Stimulated activated CD8-positive, alpha-beta memory T cell treated with anti-CD3 and anti-CD28 coated beads, Interleukin-7, amount 100 ng/mL, for 4 hours (primary cell): Measurements from ENCODE around the gene WDR27.
"Not testable (repeated sequence)": the region's sequence is repeated elsewhere in the genome, so short reads cannot be mapped to it uniquely, and the experiment has no call there.

Experiments
- DNase-seq, 2 donors: peaks; one replicate each; pipeline ENCODE4 v3.0.0-alpha.2; 2020; ENCODE audit warnings: low read depth in 2 of 2

The WDR27 gene

GRCh38 chr6:169661391-169661756 is 40.5 kb downstream of the WDR27 start:
- no peak for DNase-seq

- DNase-seq, result no peak
These were observed 41.0 kb downstream of the WDR27 start for GRCh38 chr6:169660751-169661390.

GRCh38 chr6:169659820-169660610 is 41.8 kb downstream of the WDR27 start:
- no peak for DNase-seq

GRCh38 chr6:169657284-169657610 is 44.6 kb downstream of the WDR27 start:
- DNase-seq, result no peak

- DNase-seq, result no peak
These were observed 45.1 kb downstream of the WDR27 start for GRCh38 chr6:169656546-169657283.

- peak; percentile 40 to 61 for DNase-seq
These were observed 47.0 kb downstream of the WDR27 start for GRCh38 chr6:169654598-169655391.

DNA sequence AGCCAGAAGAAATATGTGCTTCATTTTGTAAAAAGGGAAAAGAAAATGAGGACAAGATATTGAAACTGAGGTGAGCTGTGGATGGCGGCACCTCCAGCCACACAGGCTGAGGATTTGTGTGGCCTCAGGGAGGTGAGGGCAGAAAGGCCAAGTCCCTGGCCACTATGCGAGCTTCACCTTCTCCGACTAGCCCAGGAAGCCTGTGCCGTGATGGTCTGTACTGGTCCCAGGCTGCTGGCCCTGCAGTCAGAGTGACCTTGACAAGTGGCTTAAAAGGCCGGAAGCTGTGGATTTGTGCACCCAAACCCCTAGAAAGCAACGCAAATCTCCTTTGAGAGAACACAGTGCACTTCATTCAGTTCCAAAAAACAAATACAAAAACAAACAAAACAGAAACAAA is 48.1 kb downstream of the WDR27 start:
- no peak for DNase-seq

DNA sequence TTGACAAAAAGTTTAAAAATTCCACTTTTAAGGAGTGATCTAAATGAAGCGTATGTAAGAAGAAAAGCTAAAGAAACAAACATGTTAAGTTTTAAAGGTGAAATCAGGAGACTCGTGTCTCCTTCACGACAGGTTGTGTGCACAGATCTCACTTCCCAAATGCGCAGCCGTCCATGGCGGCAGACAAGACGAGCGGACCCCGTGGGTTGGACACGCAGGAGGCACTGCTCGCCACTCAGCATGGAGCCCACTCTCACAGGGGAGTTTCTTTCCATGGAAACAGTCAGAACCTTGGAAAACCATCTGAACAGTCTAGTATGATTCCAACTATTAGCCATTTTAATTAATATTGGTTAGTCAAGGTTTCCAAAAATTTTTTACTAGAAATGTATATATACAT is 48.9 kb downstream of the WDR27 start:
- no peak for DNase-seq

- DNase-seq, result no peak
These were observed 50.3 kb downstream of the WDR27 start for GRCh38 chr6:169651498-169651897.

- DNase-seq, result no peak
These were observed 50.9 kb downstream of the WDR27 start for GRCh38 chr6:169650959-169651292.

- DNase-seq, result no peak
These were observed 51.4 kb downstream of the WDR27 start for GRCh38 chr6:169650241-169650958.

DNA sequence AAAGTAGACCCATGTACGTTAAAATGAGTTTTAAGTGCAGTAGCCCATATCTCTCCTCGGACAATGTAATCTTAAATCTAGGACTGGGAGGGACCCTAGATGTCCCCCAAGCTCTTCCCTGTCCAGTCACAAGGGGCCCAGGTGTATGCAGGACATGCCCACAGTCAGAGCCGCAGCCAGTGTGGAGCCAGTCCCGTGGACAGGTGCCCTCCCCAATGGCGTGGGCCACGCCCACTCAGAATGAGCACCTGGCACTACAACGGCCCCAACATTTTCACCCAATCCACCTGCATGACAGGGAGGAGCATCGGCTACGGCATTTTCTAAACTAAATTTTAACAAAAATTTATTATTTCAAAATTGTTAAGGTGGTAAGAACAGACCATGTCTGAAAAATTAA is 53.2 kb downstream of the WDR27 start:
- DNase-seq, result no peak

- DNase-seq, result no peak
These were observed 53.7 kb downstream of the WDR27 start for GRCh38 chr6:169648092-169648491.

- no peak for DNase-seq
These were observed 54.2 kb downstream of the WDR27 start for GRCh38 chr6:169647637-169648036.

DNA sequence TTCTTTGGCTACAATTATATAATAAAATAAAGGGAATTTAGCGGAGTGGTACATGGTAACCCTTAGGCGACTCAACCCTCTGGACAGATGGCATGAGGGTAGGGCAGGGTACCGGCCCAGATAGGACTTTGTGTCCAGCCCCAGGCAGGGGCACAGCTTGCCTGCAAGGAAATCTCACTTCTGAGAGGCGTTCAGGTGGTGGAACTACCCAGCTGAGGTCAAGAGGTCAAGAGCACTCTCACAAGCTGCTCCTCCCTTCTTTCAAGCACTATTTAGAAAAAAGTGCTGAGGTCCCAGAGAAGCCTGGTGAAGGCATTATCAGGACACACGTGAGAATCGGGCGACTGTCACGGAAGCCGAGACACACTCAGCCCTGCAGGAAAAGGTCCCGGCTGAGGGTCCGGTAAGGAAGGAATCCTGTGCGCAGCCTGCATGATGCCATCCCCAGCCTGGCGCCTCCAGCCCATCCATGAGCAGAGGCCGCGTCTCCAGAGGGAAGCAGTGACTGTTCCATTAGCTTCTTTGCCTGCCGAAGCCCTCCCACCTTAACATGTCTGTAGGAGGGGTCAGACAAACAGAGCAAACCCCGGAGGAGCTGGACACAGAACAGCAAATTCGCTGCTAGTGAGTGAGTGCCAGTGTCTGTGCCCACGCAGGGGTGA is 54.8 kb downstream of the WDR27 start:
- DNase-seq, result no peak

DNA sequence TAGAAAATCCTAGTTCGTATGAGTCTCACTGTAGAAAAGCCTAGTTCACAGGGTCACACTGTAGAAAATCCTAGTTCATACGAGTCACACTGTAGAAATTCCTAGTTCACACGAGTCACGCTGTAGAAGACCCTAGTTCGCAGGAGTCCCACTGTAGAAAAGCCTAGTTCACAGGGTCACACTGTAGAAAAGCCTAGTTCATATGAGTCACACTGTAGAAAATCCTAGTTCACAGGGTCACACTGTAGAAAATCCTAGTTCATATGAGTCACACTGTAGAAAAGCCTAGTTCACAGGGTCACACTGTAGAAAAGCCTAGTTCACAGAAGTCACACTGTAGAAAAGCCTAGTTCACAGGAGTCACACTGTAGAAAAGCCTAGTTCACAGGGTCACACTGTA is 56.4 kb downstream of the WDR27 start:
- not testable (repeated sequence) for DNase-seq

DNA sequence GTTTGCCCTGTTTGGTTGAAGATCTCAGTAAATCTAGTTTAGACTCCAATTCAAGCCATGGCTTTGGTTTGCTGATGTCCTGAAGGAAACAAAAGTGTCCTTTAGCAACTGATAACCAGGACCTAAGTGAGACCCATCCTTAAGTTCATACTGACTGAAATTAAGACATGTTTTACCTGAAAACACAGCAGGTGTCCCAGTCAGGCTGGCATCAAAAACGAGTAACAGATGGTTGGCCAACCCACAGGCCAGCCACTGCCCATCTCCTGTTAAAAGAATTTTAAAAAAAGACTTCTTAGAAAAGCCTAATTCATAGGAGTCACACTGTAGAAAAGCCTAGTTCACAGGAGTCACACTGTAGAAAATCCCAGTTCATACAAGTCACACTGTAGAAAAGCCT is 58.3 kb downstream of the WDR27 start:
- no peak for DNase-seq

DNA sequence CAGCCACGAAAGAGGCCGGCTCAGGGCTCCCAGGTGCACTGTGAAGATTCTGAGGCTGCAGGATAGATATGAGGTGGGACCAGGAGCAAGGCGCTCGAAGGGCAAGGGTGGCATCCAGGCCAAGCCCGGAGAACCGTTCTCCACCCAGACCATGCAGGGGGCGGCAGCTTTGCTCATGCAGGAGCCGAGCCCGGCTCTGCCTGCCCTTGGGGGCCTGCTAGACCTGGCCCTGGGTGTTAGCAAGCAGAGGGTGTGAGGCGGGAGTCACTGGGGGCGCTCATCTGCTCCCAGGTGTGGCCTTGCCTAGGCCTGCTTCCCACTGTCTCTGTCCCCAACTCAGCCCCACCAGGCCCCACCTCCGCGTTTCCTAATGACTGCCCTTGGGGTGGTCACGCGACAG is 59.4 kb downstream of the WDR27 start:
- no peak for DNase-seq

GRCh38 chr6:169641461-169642085 is 60.3 kb downstream of the WDR27 start:
- no peak for DNase-seq

- DNase-seq, result no peak
These were observed 60.8 kb downstream of the WDR27 start for GRCh38 chr6:169640983-169641382.
